ENCODE measurements around the gene SLC16A3.
A peak's percentile ranks its signal among the peaks of the same experiment; 100 is the strongest.
"Not testable (repeated sequence)": the region's sequence is repeated elsewhere in the genome, so short reads cannot be mapped to it uniquely, and the experiment has no call there.

Gene SLC16A3

DNA sequence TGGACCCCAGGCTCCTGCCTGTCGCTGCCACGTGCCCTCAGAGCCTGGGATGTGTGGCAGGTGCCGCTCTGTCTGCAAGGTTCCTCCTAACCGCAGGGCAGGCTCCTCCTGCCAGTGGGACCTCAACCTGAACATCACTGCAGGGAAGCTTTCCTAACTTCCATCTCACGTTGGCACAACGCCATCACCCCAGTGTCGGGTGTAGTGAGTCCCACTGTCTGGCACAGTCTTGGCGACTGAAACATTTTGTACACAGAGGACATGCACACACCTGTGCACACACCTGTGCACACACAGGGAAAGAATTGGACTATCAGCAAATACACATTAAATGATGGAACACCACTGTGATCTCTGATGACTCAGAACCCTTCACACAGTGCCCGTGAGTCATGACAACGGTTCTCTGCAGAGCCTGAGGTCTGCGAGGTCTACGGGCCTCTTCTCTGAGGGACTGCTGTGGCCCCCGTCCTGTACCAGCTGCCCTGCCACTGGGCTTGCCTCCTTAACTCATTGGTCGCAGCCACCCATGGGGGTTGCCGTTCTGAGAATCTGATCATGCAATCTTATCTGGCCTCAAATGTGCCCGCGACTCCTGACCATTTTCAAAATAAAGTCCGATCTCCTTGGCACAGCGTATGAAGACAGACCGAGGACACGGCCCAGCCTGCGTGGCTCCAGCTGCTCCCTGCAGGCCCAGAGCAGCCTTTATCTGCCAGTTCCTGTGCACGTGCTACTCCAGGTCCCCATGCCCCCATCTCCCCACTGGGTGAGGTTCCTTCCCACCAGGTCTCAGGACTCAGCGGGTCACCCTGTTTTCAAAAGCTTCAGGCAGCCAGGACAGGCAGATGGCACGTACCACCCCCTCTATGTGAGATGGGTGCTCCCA lies 23.8 kb upstream of the SLC16A3 start:
- no peak for DNase-seq

DNA sequence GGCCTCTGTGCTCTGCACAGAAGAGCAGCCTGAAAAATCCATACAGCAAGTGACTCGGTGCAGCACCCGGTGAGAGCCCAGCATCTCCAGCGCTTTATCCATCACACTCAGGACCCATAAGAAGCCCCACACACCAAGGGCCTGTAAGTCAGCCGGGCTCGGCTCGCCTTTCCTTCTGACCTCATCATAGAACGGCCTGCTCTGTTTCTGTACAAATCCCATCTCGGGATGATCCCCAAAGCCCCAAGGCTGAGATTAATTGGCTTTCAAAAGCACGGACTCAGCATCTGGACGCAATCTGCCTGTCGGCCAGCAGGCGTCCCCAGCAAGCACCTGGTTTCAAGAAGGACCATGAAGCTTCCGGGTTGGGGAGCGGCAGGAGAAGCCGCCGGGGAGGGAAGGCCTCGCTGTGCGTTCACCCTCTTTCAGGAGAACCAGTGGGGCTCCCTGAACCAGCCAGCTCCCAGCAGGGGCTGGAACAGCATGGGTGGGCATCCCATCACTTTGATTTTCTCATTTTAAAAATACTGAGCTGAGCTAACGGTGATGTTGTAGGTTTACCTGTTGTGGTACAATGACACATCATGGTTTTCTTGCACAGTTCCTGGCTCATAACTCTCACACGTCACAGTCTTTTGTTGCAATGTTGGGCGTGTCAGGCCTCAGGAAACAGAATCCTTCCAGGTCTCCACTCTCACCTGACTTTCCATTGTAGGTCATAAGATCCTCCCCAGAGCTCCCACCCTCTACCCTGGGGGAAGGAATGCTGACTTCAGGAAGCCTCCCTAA lies 22.9 kb upstream of the SLC16A3 start:
- peak; percentile 65 for DNase-seq

DNA sequence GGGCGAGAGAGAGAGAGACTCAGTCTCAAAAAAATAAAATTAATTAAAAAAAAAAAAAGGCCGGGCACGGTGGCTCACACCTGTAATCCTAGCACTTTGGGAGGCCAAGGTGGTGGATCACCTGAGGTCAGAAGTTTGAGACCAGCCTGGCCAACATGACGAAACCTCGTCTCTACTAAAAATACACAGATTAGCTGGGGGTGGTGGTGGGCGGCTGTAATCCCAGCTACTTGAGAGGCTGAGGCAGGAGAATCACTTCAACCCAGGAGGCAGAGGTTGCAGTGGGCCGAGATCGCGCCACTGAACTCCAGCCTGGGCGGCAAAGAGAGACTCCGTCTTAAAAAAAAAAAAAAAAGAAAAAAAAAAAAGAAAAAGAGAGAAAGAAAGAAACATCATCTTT lies 18.2 kb upstream of the SLC16A3 start:
- DNase-seq, result not testable (repeated sequence)

DNA sequence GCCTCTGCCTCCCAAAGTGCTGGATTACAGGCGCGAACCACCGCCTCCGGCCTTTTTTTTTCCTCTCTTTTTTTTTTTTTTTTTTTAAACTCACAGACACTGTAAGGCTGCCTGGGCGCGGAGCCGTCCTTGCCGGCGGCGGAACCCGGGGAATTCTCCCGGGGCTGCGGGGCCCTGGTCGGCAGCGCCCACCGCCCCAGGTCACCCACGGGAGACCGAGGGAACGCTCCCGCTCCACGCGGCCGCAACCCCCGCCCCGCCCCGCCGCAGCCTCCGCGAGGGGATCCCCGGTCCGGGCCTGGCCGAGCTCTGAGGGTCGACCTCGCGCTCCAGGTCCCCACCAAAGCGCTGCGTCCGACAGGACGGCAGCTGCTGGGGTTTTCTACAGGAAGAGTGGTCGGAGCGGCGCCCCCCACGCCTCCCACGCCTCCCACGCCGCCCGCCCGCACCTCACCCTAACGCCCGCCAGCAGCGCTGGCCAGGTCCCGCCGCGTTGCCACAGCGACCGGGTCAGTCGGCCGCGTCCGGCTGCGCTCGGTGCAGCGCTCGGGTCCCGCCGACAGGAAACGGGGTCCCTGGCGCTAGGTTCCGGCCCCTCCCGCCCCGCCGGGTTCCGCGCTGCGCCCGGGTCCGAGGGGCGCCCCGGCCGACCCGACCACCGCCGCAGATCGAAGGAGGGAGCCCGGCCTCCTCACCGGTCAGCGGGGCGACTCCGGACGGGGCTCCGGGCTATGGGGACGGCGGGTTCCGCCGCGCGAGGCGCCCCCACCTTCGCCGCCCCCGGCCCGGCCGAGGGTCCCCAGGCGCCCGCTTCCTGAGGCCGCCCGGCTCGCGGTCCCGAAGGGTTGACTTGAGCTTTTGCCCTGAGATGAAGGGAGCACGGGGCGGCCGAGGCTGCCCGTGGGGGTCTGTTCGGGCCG lies 16.3 kb upstream of the SLC16A3 start, which contains the start of gene CCDC57:
CCDC57 (minus strand) TSS at position 512 of the 920 bp plus-strand sequence. CDS start 10,898 bp downstream, outside the sequence.
- no peak for DNase-seq

DNA sequence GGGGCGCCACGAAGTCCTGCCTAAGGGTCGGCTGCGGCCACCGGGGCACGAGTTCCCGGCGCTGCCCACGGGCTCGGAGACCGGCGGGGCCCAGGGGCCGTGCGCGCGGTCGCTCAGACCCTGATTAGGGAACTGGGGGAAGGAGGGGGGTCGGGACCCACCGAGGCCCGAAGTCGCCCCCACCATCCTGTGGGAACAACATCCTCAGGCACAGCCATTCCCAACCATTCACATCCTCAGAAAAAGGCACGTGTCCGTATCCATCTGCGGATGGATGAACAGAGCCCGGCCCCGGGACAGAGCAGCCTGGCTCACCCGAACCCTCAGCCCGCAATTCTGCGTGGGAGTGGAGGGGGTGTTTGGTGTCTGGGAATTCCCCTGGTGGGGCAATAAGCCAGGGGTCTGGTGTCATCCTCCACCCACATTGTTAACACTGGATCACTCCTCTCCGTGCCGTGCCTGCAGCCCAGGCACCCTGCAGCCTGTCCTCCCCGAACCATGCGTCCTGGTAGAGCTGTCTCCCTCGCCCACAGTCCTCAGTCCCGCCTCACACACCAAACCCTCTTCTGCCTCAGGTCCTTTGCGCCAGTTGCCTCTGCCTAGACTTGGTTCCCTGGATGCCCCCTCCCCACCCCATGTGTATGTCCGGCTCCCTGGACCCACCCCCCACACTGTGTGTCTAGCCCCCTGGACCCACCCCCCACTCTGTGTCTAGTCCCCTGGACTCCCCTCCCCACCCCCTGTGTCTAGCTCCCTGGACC lies 15.4 kb upstream of the SLC16A3 start:
- peak; percentile 89 for DNase-seq

DNA sequence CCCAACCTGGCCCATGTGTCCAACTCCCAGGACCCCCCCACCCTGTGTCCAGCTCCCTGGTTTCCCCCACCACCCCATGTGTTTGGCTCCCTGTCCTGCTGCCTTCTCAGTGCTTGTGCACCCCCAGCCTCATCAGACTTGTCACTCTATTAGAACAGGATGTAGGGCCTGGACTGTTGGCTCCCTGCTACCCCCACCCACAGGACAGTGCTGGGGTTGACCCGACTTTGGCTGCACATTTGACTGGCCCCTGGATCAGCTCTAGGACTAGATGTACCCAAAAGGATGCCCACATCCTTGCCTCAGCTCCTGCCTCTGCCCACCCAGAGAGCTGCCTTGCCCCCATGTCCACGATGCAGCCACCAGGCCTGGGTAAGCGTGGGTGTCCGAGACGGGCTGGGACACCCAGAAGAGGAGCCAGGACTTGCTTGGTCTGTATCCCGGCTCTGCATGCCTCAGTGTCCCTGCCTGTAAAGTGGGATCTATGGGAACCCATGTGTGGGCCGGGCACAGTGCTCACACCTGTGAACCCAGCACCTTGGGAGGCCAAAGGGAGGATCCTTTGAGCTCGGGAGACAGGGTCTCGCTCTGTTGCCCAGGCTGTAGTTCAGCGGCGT lies 14.7 kb upstream of the SLC16A3 start:
- DNase-seq, result no peak

DNA sequence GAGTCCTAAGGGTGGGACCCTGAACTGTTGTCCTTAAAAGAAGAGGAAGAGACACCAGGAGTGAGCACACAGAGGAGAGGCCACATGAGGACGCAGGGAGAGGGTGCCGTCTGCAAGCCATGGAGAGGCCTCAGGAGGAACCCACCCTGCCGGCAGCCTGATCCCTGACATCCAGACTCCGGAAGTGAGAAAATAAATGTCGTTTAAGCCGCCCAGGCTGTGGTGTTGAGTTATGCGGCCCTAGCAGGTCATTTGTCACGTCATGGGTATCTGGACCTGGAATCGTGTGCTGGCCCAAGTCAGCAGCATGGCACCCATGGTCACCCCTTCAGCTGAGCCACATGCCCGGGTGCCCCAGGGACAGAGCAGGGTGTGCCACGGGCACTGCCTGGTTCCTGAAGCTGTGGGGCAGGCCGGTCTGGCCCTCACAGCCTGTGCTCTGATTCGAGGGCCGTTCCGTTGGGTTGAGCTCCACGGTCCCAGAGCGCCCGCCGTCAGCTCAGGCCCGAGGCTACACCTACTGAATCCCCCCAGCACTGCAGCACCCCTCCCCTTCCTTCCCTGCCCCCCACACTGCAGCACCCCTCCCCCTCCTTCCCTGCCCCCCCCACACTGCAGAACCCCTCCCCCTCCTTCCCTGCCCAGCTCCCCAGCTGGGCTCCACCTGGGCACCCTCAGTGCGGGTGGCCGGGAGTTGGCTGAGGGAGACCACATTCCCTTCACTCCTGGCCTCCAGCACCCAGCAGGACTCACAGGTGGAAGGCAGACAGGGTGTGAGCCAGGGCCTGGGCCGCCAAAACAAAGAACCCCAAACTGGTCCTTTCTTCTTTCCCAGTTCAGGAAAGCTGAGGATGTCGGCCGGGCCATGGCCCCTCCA lies 13.5 kb upstream of the SLC16A3 start:
- DNase-seq, result no peak

DNA sequence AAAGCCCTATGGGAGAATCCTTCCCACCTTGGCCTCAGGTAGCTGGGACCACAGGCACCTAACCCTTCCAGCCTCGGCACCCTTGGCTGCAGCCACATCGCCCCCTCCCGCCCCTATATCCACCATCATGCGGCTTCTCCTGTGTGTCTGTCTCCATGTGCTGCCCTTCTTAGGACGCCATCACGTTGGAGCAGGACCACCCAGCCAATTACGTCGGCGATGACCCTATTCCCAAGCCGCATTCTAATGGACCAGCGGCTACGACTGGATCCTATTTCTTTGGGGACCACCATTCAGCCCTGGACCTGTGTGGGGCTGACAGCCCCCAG lies 12.9 kb upstream of the SLC16A3 start:
- DNase-seq, result no peak

DNA sequence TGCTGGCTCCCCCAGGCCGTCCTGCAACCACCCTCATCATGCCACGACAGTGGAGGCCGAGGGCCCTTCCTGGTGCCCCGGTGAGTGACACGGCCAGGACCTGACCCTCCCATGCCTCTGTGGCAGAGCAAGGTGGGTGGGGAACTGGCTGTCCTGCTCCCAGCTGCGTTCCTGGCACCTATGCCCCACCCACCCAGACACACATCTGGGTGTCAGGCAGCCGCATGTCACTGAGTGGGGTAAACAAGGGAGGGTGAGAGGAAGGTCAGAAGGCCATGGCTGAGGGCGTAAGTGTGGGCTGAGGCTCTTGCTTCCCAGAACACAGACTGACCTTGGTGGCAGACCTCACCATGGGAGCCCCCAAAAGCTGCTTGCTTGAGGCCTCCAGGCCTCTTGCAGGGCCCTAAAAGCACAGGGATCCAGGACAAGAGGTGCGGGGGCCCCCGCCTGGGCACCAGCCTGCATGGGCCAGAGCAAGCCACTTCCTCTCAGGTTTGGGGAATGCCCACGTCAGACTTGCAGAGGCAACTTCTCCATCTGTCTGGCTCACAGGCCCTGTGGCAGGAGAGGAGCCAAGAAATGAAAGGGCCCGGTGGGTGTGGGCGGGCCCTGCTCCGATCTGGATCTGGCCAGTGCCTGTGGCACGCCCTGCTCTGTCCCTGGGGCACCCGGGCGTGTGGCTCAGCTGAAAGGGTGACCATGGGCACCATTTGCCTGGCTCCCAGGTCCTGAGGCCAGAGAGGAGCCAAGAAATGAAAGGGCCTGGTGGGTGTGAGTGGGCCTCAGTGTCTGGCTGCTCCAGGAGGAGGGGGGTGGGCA lies 12.3 kb upstream of the SLC16A3 start:
- DNase-seq, result no peak

DNA sequence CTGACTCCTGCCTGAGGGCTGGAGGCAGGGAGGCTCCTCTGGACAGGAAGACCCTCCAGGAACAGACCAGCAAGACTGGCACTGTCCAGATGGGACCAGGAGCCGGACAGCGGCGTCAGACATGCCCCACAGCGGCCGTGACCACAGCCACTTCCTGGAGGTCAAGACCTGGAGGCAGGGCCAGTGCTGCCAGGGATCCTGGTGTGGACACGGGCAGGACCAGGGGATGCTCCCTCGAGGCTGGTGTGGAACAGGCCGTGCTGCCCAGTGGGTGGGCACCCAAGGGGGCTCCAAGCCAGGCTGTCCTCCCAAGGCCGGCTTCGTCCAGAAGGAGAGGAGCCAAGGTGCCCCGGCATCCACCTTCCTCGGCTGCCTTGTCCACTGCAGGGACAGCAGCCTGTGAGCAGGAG lies 11.7 kb upstream of the SLC16A3 start:
- DNase-seq, result no peak

DNA sequence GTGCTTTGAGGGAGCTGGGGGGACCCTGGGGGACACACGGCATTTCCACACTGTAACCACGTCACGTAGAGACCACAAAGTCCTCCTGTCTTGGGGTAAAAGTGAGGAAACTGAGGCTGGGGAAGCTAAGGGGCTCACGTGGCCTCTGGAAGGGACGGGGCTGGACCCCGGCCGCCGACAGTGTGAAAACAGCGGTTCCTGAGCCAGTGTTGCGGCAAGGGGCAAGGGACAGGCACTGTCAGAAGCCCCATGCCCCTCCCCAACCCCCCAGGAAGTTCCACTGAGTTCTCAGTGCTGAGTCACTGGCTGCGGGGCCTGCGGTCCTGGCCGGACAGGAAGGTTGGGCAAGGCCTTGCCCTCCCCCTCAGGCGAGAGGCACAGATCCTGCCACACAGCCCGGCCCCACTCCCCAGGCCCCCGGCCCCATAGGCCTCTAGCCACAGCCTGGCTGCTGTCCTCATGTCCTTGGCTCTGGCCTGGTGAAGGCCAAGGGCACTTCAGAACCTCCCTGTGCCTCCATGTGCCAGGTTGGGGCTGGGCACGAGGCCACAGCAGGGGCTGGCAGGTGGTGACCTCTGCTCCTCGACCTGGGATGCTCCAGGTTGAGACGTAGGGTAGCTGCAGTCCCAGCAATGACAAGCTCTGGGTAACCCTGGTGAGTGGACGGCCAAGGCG lies 11.2 kb upstream of the SLC16A3 start:
- DNase-seq, result no peak

DNA sequence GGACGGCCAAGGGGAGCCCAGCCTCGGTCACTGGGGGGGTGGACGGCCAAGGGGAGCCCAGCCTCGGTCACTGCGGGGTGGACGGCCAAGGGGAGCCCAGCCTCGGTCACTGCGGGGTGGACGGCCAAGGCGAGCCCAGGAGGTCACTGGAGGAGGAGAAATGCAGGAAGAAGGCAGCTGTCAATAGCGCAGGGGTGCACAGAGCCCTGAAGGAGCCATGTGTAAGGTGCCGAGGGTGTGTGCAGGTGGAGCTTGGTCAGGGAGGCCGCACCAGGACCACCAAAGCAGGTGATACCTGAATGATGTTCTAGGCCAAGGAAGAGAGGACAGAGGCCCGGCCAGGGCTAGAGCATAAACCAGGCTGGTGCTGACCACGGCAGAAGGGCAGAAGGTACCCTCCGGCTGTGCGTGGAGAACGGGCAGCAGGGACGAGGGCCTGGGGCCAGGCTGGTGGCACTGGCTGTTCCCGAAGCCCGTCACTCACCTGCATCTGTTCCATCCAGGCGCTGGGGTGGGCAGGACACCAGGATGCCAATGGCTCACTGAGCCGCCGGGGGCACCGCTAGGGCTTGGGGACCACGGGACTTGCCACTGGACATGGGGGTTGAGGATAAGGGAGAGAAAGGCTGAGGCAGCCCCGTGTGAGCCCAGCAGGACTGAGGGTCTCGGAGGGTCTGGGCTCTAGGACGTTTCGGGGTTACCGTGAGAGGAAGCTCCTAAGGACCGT lies 10.3 kb upstream of the SLC16A3 start:
- no peak for DNase-seq

DNA sequence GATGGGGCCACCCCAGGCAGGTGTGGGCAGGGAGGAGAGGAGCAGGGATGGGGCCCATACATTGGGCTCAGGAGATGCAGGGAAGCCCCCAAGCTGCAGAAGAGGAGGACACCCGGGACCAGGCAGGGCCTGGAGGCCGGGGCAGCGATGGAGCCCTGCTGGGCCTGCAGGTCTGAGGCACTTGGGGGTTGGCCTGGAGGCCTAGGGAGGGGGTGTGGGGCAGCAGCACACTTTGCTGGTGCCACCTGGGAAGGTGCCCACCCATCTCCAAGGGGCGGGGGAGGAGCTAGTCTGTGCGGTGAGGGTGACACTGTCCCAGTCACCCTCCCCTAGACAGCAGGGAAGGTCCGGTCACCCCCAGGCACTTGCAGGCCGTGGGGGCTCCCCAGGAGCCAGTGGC lies 9.8 kb upstream of the SLC16A3 start:
- no peak for DNase-seq

DNA sequence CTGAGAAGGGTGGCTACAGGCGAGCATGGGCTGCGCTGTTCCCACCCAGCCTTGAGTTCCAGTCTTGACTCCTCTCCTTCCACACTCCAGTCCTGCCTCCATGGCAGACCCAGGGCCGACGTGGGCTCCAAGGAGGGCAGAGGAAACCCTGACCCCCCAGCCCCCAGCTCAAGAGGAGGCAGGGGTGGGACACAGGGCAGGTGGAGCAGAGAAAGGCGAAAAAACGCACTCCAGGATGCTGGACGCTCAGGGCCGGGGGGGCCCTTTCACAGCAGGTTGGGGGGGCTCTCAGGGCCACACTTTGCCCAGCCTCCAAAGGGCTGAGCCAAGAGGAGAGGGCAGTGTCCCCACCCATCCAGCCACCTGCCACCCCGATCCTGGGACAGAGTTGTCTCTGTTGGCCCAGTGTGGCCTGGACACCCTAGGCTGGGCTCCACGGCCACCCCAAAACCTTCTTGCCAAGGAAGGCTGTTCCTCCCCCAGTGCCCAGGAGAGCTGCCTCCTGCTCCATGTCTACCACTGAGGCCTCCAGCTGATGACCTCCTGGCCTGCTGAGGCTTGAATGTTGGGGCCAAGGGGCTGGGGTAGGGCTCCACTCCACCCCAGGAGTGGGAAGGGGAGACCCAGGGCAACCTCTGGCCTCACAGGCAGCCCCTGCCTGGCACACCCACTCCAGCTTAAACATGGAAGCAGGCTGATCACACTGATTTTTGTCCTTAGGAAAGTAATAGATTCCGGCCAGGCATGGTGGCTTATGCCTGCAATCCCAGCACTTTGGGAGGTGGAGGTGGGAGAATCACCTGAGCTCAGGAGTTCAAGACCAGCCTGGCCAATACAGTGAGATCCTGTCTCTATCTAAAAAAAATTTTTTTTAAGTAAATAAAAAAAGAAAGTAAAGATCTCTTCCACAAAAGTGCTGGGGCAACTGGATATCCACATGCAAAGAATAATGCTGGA lies 8.8 kb upstream of the SLC16A3 start:
- DNase-seq, result no peak

DNA sequence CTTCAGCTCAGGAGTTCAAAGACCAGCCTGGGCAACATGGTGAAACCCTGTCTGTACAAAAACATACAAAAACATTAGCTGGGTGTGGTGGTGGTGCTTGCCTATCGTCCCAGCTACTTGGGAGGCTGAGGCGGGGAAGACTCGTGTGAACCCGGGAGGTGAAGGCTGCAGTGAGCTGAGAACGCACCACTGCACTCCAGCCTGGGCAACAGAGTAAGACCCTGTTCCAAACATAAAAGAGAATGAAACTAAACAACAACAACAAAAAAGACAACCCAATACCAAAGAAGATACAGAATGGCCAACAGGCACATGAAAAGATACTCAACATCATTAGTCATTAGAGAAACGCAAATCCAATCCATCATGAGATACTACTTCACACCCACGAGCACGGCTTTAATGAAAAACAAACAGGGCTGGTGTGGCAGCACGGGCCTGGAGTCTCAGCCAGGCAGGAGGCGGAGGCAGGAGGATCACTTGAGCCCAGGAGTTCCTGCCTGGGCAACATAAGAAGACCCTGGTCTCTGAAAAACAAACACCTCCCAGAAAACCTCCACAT lies 7.4 kb upstream of the SLC16A3 start:
- DNase-seq, result no peak

DNA sequence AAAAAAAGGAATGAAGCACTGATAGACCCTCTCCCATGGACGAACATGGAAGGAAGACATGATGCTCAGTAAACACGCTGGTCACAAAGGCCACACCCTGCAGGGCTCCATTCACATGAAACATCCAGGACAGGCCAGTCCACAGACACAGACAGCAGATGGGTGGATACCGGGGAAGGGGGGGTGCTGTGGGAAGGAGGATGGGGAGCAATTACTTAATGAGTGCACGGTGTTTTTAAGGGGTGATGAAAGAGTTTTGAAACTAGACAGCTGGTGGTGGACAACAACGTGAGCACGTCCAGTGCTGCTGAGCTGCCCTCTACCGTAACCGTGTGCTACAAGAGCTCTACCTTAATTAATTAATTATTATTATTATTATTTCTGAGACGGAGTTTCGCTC lies 6.0 kb upstream of the SLC16A3 start:
- DNase-seq, result no peak

DNA sequence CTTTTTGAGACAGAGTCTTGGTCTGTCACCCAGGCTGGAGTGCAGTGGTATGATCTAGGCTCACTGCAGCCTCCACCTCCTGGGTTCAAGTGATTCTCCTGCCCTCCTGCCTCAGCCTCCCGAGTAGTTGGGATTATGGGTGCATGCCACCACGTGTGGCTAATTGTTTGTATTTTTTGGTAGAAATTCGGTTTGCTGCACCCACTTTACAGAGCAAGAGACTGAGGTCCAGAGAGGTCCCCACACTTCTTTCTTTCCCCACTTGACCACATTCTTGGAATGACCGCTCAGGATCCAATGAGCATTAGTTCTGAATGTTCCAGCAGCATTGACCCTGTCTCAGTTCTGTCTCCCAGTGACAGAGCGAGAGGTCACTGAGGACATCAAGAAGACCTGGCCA lies 5.3 kb upstream of the SLC16A3 start:
- DNase-seq, result no peak

Data from activated T-cell treated with anti-CD3 and anti-CD28 coated beads for 4 hours (primary cell).